IPS DF 6.9 (cell line): ENCODE data around the gene PSMC6.

Experiments used
- DNase-seq: peaks from one replicate; pipeline ENCODE4 v3.0.0-alpha.2; 2013; ENCODE audit warnings: low read depth, low spot score
- H3K27ac ChIP-seq: one replicate; pipeline ENCODE4 v1.5.1; 2013; ENCODE audit warnings: low read length, control low read depth
- H3K27me3 ChIP-seq: 2 replicates; pipeline ENCODE4 v1.6.1; 2013; ENCODE audit warnings: mild to moderate bottlenecking, low read length; ENCODE audit not compliant: control insufficient read depth, insufficient read depth
- H3K36me3 ChIP-seq: 2 replicates; pipeline ENCODE4 v1.6.1; 2013; ENCODE audit warnings: low read length; ENCODE audit not compliant: control insufficient read depth, insufficient read depth
- H3K4me1 ChIP-seq: 2 replicates; pipeline ENCODE4 v1.6.1; 2013; ENCODE audit warnings: low read length; ENCODE audit not compliant: control insufficient read depth, insufficient read depth
- H3K4me3 ChIP-seq: 2 replicates; pipeline ENCODE4 v1.5.1; 2013; ENCODE audit warnings: mild to moderate bottlenecking, low read length
- H3K9me3 ChIP-seq: 2 replicates; pipeline ENCODE4 v1.6.1; 2013; ENCODE audit warnings: low read length, inconsistent platforms; ENCODE audit not compliant: control insufficient read depth, insufficient read depth
- WGBS: extraction: QIAGEN DNeasy Blood & Tissue Kit; methylation state at CpG from one replicate; pipeline ENCODE4 v1.1.7; 2013; ENCODE audit warnings: mixed read lengths, missing lambda C conversion rate; ENCODE audit not compliant: insufficient read length, insufficient coverage; 5-methylcytosine and 5-hydroxymethylcytosine counted together

Gene PSMC6

DNA sequence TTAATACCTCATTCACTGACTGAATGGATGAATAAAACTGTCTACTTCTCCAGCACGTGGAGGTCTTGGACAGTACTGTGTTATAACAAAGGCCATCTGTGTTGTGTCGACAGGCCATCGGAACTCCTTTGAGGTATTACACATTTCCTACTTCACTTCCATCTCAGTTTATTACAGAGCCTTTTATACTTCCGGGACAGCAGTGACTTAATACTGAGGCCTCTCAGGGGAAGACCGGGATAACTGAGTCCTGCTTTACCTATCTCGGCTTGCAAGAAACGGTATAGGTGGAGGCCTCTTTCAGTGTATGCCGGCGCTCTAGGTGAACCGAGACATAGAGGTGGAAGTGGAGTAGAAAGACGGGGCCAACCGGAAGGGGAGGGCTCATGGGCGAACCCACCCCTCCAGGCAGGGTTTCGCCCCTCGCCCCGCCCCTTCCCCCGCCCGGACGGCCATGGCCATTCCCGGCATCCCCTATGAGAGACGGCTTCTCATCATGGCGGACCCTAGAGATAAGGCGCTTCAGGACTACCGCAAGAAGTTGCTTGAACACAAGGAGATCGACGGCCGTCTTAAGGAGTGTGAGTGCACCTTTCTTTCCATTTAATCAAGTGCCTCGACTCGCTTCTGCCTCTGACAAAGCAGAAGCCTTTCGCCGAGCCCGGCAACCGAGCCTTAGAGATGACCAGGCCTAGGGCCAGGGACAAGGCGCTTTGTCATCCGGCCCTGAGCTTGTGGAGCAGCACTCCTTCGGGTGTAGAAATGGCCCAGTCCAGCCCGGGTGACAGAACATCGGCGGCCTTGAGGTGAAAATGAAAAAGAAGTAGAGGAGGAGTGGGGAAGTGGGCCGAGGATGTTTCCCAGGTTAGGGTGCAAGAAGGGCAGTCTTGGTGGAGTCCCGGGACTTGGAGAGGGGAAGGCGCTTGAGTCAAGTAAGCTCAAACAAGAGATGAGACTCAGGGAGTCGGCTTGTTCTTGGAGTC is at the start of gene PSMC6:
Gene PSMC6, plus strand, starts transcription at position 477 of the 983 bp plus-strand sequence. Its CDS starts 20 bp downstream, at position 497.
- Histone ChIP-seq H3K27me3 (no peaks in the 10 kb centered on the region), H3K9me3 (no peaks in the 10 kb centered on the region), H3K4me1 (no peaks in the 10 kb centered on the region), H3K36me3 (peaks cover under 1% of the 10 kb centered on the region; the same call in 1 of the 2 replicates), H3K27ac (no peak within 1 kb of the TSS), H3K4me3 (peak within 1 kb of the TSS; percentile 60)
- no CpG with 5 or more reads among the region's 43 CpGs for WGBS
- peak; percentile 71 for DNase-seq

DNA sequence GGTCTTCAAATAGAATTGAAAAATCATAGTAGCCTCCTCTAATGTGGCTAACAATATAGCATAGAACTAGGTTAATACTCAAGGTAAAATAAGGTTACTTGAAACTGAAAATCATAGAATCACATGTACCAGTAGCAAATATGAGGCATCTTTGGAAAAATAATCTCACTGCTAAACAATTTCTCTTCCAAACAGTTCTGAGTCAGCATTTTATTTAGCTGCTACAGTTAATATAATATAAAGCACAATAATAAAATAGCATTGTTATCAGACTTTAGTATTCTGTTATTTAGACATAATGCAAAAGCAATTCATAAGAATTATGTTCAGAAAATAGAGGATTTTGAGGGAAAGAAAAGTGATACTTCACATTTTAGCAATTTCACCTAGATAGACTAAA is 46.7 kb upstream of the PSMC6 start:
- Histone ChIP-seq H3K27ac (no peak overlapping the region), H3K9me3 (no peaks in the 10 kb centered on the region), H3K4me3 (no peak overlapping the region), H3K4me1 (no peaks in the 10 kb centered on the region), H3K36me3 (no peaks in the 10 kb centered on the region), H3K27me3 (no peaks in the 10 kb centered on the region)
- DNase-seq = no peak

DNA sequence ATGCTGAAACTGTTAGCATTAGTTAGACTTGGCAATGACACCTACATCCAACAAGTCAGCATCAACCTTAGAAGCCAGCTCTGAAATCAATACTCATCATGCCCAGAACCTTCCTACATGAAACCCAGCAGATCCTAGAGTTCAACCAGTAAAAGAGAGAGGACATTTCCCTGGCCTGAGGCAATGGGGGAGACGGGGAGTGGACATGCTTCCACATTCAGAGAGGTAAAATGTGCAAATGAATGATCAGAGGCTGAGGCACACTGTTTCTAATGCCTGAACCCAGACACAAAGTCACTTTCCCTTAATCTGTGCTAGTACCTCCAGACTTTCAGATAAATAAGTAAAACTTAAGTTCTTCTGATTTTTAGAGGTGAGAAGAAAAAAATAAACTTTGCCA is 46.2 kb upstream of the PSMC6 start:
- Histone ChIP-seq H3K36me3 (no peaks in the 10 kb centered on the region), H3K4me3 (no peak overlapping the region), H3K27me3 (0 out of 2 replicates have a peak, but pooled peaks cover 1% of the 10 kb centered on the region), H3K4me1 (no peaks in the 10 kb centered on the region), H3K27ac (no peak overlapping the region), H3K9me3 (no peaks in the 10 kb centered on the region)
- no CpG with 5 or more reads among the region's 1 CpG for WGBS
- DNase-seq = no peak

DNA sequence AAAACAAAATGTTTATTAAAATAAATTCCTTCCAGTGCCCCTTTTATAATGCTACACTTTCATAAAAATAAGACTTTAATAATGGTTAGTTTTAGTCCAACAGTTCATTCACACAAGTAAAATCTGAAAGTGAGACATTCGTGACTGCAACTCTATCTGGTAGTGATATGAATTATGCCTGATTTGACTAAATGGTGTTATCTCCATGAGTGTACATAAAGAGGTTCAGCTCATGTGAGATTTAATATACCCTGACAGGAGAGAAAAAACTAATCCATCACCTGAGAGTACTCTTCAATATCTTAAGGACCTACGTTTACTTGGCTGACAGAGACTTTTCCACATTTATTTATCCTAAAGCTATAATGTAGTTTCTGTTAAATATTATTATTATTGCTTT is 45.7 kb upstream of the PSMC6 start:
- DNase-seq = no peak
- no CpG with 5 or more reads among the region's 2 CpGs for WGBS
- H3K9me3 ChIP-seq = no peaks in the 10 kb centered on the region
- H3K27ac ChIP-seq = no peak overlapping the region
- H3K4me3 ChIP-seq = no peak overlapping the region
- H3K36me3 ChIP-seq = no peaks in the 10 kb centered on the region
- no peaks in the 10 kb centered on the region for H3K4me1 ChIP-seq
- 0 out of 2 replicates have a peak, but pooled peaks cover 1% of the 10 kb centered on the region for H3K27me3 ChIP-seq

DNA sequence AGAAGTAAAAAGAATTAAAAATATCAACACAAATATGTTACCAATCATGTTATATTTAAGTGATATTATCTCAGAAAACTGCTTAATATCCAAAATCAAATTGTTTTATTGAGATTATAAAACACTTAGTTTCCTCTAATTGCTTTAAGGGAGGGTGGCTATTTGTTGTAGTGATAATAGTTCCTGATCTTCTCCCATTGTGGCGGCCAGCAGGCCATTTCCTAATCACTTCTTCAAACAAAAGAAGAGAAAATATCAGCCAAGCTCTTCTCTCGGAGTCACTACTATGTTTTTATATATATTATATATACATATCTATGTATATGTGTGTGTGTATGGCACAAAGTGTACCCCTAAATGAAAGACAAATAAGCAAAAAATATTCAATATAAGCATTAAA is 43.1 kb upstream of the PSMC6 start:
- no peaks in the 10 kb centered on the region for H3K9me3 ChIP-seq
- H3K36me3 ChIP-seq = no peaks in the 10 kb centered on the region
- WGBS = no CpG with 5 or more reads among the region's 2 CpGs
- no peaks in the 10 kb centered on the region for H3K4me1 ChIP-seq
- H3K27me3 ChIP-seq = 0 out of 2 replicates have a peak, but pooled peaks cover 1% of the 10 kb centered on the region
- no peak overlapping the region for H3K27ac ChIP-seq
- no peak overlapping the region for H3K4me3 ChIP-seq
- DNase-seq = no peak

DNA sequence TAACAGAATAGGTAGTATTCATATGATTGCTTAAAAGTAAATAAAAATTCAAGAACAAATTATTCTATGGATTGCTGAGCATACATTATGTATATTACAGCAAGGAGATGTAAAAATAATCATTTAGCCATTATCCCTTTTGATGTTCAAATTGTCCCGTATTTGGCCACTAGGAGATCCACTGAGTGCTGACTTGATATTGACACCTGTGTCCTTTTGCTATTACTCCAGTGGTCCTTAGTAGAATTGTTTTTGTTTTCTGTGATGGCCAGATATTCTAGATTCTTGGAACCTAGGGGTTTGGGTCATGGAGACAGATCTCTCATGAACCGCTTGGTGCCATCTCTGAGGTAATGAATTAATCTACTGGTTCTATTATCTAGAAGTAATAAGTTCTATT is 28.4 kb upstream of the PSMC6 start:
- H3K9me3 ChIP-seq = no peaks in the 10 kb centered on the region
- H3K27ac ChIP-seq = no peak overlapping the region
- no peak for DNase-seq
- H3K4me1 ChIP-seq = no peaks in the 10 kb centered on the region
- H3K4me3 ChIP-seq = no peak overlapping the region
- WGBS = no CpG with 5 or more reads among the region's 2 CpGs
- H3K36me3 ChIP-seq = no peaks in the 10 kb centered on the region
- H3K27me3 ChIP-seq = no peaks in the 10 kb centered on the region

DNA sequence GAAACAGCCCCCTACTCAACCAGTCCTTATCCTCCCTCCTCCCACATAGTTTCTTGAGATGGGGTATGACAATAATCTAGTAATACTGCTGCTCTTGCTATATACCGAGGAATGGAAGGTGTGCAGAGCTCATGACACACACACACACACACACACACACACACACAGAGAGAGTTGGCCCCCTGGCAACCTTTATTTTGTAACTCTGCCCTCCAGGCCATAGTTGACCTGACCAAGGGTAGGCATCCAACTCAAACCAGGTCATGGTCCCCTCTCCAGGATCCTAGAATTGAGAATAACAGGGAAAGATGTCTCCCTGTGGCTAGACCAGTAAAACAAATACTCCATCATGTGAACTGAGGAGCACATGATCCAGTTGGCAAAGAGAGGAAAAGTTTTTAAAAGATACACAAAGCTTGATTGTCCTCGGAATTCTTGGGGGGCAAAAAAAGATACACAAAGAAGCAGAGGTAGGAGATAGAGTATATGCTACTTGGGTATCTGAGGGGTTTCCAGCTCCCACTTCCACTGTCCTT is 22.9 kb upstream of the PSMC6 start:
- Histone ChIP-seq H3K4me3 (no peak overlapping the region), H3K4me1 (peaks cover 6% of the 10 kb centered on the region), H3K36me3 (no peaks in the 10 kb centered on the region), H3K27ac (no peak overlapping the region), H3K27me3 (no peaks in the 10 kb centered on the region), H3K9me3 (no peaks in the 10 kb centered on the region)
- no CpG with 5 or more reads among the region's 2 CpGs for WGBS
- no peak for DNase-seq

DNA sequence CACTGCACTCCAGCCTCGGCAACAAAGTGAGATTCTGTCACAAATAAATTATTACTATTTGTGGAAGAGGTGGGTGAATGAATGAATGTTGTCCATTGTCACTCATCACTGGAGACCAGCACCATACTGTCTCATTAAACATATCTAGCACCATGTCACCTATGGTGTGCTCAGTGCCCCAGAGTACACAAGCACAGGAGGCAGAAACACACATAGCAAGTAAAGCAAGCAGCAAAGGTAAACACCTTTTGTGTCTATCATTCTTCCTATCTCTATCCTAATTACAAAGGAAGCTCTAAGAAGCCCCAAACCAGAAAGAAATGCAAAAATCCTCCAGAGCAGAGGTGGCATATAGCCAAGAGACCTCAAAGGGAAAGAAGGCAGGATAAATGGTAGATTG is 20.8 kb upstream of the PSMC6 start:
- Histone ChIP-seq H3K27ac (no peak overlapping the region), H3K27me3 (no peaks in the 10 kb centered on the region), H3K9me3 (no peaks in the 10 kb centered on the region), H3K36me3 (no peaks in the 10 kb centered on the region), H3K4me3 (no peak overlapping the region), H3K4me1 (peaks cover 6% of the 10 kb centered on the region)
- WGBS = no CpG with 5 or more reads among the region's 1 CpG
- no peak for DNase-seq

DNA sequence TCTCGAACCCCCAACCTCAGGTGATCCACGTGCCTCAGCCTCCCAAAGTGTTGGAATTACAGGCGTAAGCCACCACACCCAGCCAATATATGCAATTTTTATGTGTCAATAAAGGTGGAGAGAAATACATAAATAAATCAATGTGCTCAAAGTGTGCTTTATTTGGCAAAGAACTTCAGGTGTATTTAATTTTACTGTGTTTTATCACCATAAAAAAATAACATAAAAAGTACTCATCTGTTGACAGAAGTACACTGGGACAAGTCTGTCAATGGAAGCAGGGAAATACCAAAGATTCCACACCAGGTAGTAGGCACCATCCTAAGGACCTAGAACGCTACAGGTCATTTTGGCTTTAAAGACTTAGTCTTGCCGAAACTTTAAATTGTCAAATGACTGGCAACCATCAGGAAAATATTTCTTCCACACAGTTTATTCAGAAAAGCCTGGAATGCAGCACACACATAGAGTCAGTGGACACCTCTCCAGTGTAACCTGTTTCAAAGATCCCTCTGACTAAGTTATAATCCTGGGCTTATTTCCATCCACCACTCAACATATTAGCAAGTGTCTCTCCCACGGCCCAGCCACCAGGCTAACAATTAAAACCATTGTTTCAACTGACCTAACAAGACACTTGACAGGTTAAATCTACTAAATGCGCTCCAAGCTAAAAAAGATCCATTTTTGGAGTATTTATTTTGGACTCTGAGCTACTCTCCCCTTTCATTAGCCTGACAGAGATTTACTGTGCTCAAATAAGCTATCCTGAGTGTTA is 15.8 kb upstream of the PSMC6 start:
- no peaks in the 10 kb centered on the region for H3K27me3 ChIP-seq
- no peaks in the 10 kb centered on the region for H3K36me3 ChIP-seq
- H3K4me1 ChIP-seq = peaks cover under 1% of the 10 kb centered on the region
- no peak for DNase-seq
- H3K27ac ChIP-seq = no peak overlapping the region
- H3K9me3 ChIP-seq = no peaks in the 10 kb centered on the region
- no CpG with 5 or more reads among the region's 7 CpGs for WGBS
- no peak overlapping the region for H3K4me3 ChIP-seq

DNA sequence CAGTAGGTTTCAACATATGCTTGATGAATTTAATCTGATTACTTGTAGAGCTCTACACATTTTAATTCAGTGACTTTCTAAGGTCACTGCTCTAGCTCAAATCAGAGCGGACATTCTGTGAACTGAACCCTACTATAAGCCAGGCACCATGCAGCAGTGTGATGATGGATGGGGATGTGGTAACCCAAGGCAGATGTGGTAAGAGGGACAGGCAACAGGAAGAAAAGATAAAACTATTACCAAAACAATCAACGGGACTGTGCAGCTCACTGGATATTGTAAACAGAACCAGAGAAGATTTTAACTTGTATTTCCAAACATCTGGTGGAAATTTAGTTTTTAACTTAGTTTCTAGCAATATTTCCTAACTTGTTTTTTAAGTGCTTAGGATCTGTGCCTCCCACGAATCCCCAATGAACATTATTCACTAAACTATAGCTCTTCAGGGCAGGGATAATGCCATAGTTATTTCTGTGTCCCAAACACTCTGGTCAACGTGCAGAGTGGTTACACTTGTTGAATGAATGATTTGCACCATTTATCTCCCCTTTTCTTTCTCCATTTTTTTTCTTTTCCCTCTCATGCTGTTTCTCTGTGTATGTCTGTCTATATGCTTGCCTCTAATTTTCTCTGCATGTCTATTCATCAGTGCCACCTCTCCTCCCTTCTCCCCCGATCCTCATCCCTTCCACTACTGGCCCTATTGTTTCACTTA is 14.6 kb upstream of the PSMC6 start:
- Histone ChIP-seq H3K27me3 (no peaks in the 10 kb centered on the region), H3K36me3 (no peaks in the 10 kb centered on the region), H3K4me3 (no peak overlapping the region), H3K4me1 (no peaks in the 10 kb centered on the region), H3K9me3 (no peaks in the 10 kb centered on the region), H3K27ac (no peak overlapping the region)
- WGBS = no CpG with 5 or more reads among the region's 5 CpGs
- DNase-seq = no peak
